ENCODE data around the gene SNRNP25.
A peak's percentile ranks its signal among the peaks of the same experiment; 100 is the strongest.

The SNRNP25 gene

DNA sequence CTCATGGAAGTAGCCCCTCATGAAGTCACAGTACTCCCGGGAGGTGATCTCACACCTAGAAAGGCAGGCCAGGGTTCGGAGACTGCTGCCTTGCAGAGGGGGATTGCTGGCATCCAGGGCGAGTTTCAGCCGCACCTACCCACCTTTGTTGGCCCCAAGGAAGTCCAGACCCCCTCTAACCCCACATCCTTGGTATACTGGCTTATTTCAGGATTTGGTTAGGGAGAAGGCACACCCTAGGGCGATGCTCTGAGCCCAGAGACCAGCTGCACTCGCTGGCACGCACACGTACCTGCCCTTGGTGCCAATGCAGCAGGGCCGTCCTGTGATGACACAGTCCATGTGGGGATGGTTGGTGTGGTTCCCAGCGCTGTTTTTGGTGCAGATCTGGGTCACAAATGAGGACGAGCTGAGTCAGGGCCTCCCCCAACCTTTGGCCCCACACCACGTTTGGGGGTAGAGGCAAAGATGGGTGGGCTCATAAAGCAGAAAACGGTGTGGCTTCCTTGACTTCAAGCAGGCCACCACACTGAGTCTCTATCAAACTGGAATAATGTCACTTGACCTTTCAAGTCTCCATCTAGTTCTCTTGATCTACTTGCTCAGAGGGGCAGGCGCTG is 5.9 kb downstream of the SNRNP25 start:
- no peak overlapping the region for H3K4me3 ChIP-seq
- DNase-seq, result peak in 1 of 2 donors; percentile 57
- no peaks in the 10 kb centered on the region for H3K9me3 ChIP-seq
- H3K27ac ChIP-seq, result no peak overlapping the region
- intact Hi-C loops (cut with DNase I; ENCODE audit: low total_unique reads), result no loop called here
- peaks cover 88 to 96% (median 93%) of the 10 kb centered on the region in 3 donors for H3K36me3 ChIP-seq
- peaks cover 0 to 5% (median under 1%) of the 10 kb centered on the region in 4 donors for H3K4me1 ChIP-seq
- TF ChIP-seq CTCF (IDR thresholded peaks at IDR 0.05), result no peak
- H3K27me3 ChIP-seq, result no peaks in the 10 kb centered on the region

DNA sequence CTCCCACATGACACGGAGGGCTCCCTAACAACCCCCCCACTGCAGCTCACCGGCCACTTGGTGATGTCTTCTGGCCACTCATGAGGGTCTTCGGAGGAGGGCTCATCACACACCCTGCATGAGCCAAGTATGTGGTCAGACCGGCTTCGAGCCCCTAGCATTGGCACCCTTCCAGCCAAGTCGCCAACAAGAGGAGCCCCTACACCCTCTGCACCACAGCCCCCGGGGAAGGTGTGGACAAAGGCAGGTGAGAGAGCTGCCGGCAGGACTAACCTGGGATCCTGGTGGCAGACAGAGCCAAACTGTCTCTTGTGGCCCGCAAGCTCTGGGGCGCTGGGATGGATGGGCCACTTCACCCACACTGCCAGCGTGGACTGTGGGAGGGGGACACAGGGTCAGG is 6.5 kb downstream of the SNRNP25 start:
- Histone ChIP-seq H3K4me3 (no peak overlapping the region), H3K36me3 (peaks cover 92 to 99% (median 99%) of the 10 kb centered on the region in 3 donors), H3K9me3 (no peaks in the 10 kb centered on the region), H3K4me1 (peaks cover 0 to 3% (median 2%) of the 10 kb centered on the region in 4 donors), H3K27me3 (no peaks in the 10 kb centered on the region), H3K27ac (no peak overlapping the region)
- DNase-seq, result peak; percentile 19 to 68
- intact Hi-C loops (cut with DNase I; ENCODE audit: low total_unique reads), result no loop called here
- TF ChIP-seq CTCF (IDR thresholded peaks at IDR 0.05), result no peak

GRCh38 chr16:60929-61878 is 7.6 kb downstream of the SNRNP25 start:
- H3K27ac ChIP-seq, result no peak overlapping the region
- peaks cover 0 to 14% (median 12%) of the 10 kb centered on the region in 4 donors for H3K4me1 ChIP-seq
- intact Hi-C loops (cut with DNase I; ENCODE audit: low total_unique reads), result no loop called here
- DNase-seq, result peak in 1 of 2 donors; percentile 70
- TF ChIP-seq CTCF (IDR thresholded peaks at IDR 0.05), result no peak
- no peaks in the 10 kb centered on the region for H3K27me3 ChIP-seq
- peaks cover 86 to 89% (median 89%) of the 10 kb centered on the region in 3 donors for H3K36me3 ChIP-seq
- H3K9me3 ChIP-seq, result no peaks in the 10 kb centered on the region
- H3K4me3 ChIP-seq, result no peak overlapping the region

GRCh38 chr16:61879-62281 is 8.3 kb downstream of the SNRNP25 start:
- intact Hi-C loops (cut with DNase I; ENCODE audit: low total_unique reads), result no loop called here
- Histone ChIP-seq H3K36me3 (peaks cover 80 to 82% (median 82%) of the 10 kb centered on the region in 3 donors), H3K27ac (no peak overlapping the region), H3K4me3 (no peak overlapping the region), H3K9me3 (no peaks in the 10 kb centered on the region), H3K4me1 (peaks cover 0 to 20% (median 19%) of the 10 kb centered on the region in 4 donors), H3K27me3 (no peaks in the 10 kb centered on the region)
- TF ChIP-seq CTCF (IDR thresholded peaks at IDR 0.05), result no peak
- no peak for DNase-seq

DNA sequence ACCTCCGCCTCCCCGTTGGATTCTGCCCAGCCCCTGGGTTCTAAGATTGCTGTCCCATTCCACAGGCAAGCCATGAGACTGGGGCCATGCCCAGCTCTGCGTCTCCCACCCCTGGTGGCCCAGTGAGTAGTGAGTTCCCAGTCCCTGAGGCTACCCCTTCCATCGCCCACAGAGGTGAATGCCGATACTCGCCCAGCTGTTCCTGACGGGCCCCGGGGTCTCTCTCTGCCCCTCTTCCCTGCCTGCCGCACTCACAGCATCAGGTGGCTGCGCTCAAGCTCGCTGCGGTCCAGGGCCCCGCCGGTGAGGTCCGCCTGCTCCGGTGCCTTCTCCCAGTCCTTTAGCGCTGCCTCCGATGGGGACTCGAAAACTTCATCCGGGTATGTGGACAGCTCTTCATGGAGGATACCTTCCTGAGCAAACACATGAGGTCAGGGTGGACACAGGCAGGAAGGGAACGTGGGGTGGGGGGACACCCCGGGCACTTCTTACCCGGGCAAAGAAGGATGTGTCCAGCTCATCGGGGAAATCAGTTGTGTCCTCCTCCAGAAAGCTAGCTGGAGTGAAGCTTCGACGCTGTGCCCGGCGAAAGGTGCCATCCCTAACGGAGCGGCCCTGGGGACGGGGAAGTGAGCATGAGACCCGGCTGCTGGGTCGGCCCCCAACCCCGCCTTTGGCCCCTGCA is 8.8 kb downstream of the SNRNP25 start:
- H3K9me3 ChIP-seq, result no peaks in the 10 kb centered on the region
- H3K27me3 ChIP-seq, result no peaks in the 10 kb centered on the region
- H3K27ac ChIP-seq, result no peak overlapping the region
- H3K4me3 ChIP-seq, result no peak overlapping the region
- H3K36me3 ChIP-seq, result peaks cover 74 to 77% (median 77%) of the 10 kb centered on the region in 3 donors
- intact Hi-C loops (cut with DNase I; ENCODE audit: low total_unique reads), result no loop called here
- no peak for DNase-seq
- TF ChIP-seq CTCF (IDR thresholded peaks at IDR 0.05), result no peak
- H3K4me1 ChIP-seq, result peaks cover 0 to 26% (median 24%) of the 10 kb centered on the region in 4 donors

Data from tibial artery (tissue), 4 donors.